Astrocyte of the cerebellum (primary cell): ENCODE data around the gene NCR2.

Experiments used
- DNase-seq: peaks from one replicate; pipeline ENCODE4 v3.0.0-alpha.2; 2011; ENCODE audit warnings: low read depth
- H3K4me3 ChIP-seq: 2 replicates; pipeline ENCODE4 v1.5.1; 2011; ENCODE audit warnings: mild to moderate bottlenecking, low read depth, low read length, moderate library complexity
- CTCF ChIP-seq: IDR thresholded peaks from 2 replicates; pipeline ENCODE4 v1.5.1; 2012; ENCODE audit warnings: low read length, low read depth, moderate library complexity, mild to moderate bottlenecking; ENCODE audit errors: missing control alignments
- in situ Hi-C: cut with HindIII; loops from 2 replicates; pipeline ENCODE4 v1.10.0; 2017; ENCODE audit warnings: low sequenced_read_pairs

Gene NCR2

GRCh38 chr6:41345901-41346300 is 10.5 kb downstream of the NCR2 start:
- in situ Hi-C loops, result no loop called here
- no peak for TF ChIP-seq CTCF
- no peak overlapping the region for H3K4me3 ChIP-seq
- no peak for DNase-seq

GRCh38 chr6:41346441-41346840 is 11.0 kb downstream of the NCR2 start:
- in situ Hi-C loops, result no loop called here

GRCh38 chr6:41347378-41348050 is 12.1 kb downstream of the NCR2 start:
- in situ Hi-C loops, result no loop called here
- no peak for DNase-seq
- no peak for TF ChIP-seq CTCF
- no peak overlapping the region for H3K4me3 ChIP-seq

More at GRCh38 chr6:41346441-41346840, 11.0 kb downstream of the NCR2 start:
- DNase-seq, result no peak
- H3K4me3 ChIP-seq, result no peak overlapping the region
- TF ChIP-seq CTCF, result no peak

- TF ChIP-seq CTCF, result no peak
- no peak for DNase-seq
- no peak overlapping the region for H3K4me3 ChIP-seq
- in situ Hi-C loops, result no loop called here
These were observed 13.5 kb downstream of the NCR2 start for GRCh38 chr6:41348934-41349333.

GRCh38 chr6:41352396-41352795 is 17.0 kb downstream of the NCR2 start:
- in situ Hi-C loops, result no loop called here

GRCh38 chr6:41352907-41353306 is 17.5 kb downstream of the NCR2 start:
- no peak for DNase-seq
- no peak for TF ChIP-seq CTCF
- in situ Hi-C loops, result no loop called here

More at GRCh38 chr6:41352396-41352795, 17.0 kb downstream of the NCR2 start:
- no peak for TF ChIP-seq CTCF
- no peak overlapping the region for H3K4me3 ChIP-seq
- DNase-seq, result no peak

More at GRCh38 chr6:41352907-41353306, 17.5 kb downstream of the NCR2 start:
- no peak overlapping the region for H3K4me3 ChIP-seq
